NCI-H1417 (cell line): ENCODE results near the gene NUP35.

Experiments used
- DNase-seq, 3 experiments: peaks; one replicate each; lab custom pipeline; 2025; lab: John Stamatoyannopoulos, UW

The NUP35 gene

DNA sequence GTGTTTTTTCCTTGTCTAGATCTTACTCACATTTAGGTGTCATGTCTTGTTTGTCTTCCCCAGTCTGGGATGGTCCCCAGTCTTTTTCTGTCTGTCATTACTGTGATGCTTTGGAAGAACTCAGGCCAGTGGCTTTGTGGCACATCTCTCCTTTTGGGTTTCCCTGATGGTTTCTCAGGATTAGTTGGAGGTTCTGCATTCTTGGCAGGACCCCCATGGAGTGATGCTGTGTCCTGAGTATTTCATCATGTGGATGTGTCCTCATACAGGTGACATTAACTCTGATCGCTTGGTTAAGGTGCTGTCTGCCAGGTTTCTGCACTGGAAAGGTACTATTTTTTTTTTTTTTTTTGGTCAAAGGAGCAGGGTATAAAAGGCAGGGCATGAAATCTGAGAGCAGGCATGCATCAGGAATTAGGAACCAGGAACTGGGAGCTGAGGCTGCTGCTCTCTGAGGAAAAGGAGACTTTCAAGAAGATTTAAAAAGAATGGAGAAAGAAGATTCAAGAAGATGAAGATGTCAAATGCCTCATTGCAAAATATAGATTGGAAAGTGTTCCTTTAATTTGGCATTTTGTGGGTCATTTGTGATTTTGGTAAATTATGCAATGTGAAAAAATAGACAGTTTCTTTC is 85.3 kb downstream of the NUP35 start:
- no peak for DNase-seq
